Germinal center (tissue), 1 donor: Measurements from ENCODE around the gene ZNF652.

Experiments
- DNase-seq: peaks from one replicate; pipeline ENCODE4 v3.0.0; 2012; ENCODE audit warnings: mixed read lengths, low spot score

Gene ZNF652

DNA sequence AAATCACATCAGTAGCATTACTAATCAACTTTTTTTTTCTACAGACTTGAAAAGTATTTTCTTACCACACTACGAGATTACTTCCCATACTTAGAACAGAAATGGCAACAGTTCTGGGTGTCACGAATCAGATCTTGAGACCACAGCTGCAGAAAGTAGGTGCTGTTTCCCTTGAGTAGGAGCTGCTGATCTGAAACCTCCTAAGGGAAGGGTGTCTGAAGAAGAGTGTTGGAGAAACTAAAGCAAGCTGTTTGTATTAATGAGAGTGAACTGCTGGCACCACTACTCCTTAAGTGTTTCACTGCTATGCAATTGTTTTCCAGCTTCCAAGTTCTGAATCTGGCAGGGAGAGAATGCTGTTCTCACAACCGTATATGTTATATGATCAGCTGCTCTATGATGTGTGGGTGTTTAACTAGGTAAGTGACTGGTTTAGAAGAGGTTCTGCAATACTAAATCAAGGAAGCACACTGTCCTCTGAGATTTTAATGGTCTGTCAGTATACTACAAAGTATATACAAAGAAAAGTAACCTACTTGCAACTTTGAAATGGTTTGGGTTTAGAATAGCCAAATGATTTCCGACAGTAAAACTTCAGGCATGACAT is 3.3 kb downstream of the ZNF652 start:
- DNase-seq = no peak

DNA sequence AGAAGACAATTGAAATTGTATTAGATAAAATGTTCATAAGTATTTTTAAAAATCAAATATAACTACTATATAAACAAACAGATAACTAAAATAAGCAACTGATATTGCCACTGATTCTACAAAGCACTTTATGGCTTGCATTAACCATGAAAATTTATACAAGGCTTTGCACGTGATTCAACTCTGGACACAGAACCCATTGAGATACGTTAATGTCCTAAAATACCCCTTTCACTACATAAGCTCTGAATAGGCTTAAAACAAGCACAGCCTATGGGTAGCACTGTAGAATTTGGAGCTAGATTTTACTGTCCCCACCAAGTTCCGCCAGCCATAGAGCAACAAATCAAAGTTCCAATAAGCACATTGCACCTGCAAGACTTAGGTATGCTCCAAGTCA is 4.5 kb downstream of the ZNF652 start:
- no peak for DNase-seq

DNA sequence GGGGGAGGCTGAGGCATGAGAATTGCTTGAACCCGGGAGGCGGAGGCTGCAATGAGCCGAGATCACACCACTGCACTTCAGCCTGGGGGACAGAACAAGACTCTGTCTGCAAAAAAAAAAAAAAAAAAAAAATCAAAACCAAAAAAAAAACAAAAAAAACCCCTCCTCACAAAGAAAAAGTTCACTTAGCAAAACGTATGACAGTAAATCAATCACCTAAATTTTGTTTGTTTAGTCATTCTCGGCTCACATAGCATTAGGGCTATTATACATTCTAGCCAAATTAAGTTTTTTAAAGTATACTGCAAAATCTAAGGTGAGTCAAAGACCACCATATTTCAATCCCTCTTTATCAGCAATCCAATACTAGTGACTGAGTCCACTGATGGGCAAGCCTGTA is 5.7 kb downstream of the ZNF652 start:
- no peak for DNase-seq

DNA sequence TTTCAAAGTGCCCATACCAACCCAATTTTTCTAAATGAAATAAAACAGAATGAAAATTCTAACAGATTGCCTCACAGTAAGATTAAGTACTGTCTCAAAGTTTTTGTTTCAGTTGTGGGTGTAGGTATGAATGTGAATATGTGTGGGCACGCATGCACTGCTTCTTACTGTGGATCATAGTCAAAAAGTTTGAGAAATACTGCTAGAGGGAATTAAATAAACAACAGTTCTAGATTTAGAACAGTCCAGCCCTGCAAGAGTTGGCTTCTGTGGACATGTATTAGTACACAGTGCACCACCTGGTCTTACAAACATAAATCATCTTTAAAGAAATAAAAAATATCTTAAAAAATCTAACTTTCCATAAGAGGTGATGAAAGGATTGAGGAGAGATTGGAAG is 8.4 kb downstream of the ZNF652 start:
- no peak for DNase-seq

DNA sequence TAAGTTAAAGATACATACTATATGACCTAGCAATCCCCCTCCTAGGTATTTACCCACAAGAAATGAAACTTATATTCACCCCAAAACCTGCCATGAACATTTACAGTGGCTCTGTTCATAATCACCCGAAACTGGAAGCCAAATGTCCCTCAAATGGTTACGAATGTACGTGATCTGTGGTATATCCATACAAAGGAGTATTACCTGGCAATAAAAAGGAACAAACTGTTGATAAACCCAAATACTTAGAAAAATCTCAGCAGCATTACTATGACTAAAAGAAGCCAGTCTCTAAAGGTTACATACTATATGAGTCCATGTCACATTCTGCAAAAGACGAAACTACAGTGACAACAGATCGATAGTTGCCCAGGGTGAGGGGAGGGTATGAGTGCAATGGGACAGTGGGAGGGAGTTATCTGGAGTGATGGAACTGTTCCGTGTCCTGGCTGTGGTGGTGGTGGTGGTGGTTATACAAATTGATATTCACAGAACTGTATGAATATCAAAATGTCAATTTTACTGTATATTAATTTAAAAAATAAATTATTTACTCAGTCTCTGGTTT is 9.4 kb downstream of the ZNF652 start:
- DNase-seq = no peak

DNA sequence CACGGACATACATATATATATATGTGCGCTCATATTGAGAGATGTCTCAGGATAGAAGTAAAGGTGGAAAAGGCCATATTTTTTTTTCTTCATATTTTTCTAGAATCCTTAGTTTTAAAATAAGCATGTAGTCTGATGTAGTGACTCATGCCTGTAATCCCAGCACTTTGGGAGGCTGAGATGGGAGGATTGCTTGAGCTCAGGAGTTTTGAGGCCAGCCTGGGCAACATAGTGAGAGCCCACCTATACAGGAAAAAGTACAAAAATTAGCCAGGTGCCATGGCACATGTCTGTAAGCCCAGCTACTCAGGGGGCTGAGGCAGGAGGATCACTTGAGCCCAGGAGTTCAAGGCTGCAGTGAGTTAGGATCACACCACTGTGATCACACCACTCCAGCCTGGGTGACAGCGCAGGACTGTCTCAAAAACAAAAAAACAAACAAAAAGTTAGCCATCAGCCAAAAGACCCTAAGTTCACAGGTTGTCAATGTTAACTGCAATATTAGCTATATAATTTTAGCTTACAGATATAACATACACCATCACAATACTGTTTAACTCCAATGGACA is 10.4 kb downstream of the ZNF652 start:
- DNase-seq = no peak

DNA sequence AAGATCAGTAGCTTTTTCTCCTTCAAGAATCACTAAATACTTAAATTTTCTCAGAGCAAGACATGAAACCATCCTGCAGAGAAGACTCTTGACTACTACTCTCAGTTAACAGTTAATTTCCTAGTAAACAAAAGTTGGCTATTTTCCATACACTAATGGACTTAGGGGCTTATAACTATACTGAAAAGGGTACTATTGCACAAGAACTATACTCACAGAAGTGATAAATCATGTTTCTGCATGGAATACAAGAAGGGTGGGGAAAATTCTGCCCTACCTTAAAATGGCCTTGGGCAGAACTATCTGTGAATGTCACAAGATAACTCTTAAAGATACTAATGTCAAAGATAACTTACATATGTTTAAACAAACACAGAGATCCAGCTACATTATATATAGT is 12.5 kb downstream of the ZNF652 start:
- DNase-seq = no peak

DNA sequence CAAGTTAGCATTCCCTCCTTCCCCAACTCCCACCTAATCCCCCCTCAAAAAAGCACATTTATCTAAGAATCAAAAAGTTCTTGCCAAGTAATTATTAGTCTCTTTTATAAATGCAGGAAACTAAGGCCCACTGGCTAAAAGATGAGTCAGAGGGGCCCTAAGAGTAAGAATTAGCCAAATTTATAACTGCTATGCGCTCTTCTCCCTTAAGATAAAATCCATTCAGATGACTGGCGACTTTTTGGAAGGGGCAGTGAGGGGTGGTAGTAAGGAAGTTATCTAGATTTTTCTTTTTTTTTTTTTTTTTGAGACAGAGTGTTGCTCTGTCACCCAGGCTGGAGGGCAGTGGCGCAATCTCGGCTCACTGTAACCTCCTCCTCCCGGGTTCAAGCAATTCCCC is 17.1 kb downstream of the ZNF652 start:
- no peak for DNase-seq

DNA sequence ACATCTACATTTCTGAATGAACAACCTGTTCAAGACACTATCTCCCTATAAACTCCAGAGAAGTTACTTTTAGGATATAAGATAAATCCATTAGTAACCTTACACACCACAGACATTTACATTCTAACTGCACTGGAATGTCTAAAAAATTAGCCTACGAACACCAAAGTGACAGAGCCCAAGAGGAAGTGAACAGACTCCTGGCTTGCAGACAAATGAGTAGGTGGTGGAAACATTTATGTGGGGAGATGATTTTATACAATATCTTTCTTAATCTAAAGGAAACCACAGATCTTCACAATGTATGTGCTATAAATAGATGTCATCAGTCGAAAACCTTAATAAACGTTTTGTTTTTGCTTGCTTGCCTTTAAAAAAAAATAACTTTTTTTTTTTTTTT is 18.8 kb downstream of the ZNF652 start:
- DNase-seq = no peak

DNA sequence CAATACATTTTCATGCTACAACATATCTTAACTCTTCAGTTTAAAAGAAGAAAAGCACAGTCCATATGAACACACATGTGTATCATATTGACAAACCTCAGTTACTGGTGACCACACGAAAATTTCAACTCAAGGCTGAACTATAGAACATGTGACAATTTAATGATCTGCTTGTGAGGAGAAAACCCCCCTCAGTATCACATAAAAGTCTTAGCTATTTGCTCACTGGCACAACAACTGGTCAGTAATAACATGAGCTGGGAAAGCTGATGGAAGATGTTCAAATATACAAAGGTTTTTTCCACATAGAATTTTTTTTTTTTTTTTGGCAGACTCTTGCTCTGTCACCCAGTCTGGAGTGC is 19.5 kb downstream of the ZNF652 start:
- DNase-seq = no peak

DNA sequence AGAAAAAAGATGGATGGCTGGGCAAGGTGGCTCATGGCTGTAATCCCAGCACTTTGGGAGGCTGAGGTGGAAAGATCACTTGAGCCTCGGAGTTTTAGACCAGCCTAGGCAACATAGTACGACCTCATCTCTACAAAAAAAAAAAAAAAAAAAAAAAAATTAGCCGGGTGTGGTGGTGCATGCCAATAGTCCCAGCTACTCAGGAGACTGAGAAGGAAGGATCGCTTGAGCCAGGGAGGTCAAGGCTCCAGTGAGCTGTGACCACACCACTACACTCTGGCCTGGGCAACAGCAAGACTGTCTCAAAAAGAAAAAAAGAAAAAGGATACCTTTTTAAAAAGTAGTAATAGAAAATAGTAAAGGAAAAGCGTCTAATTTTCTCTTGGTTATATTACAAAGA is 20.7 kb downstream of the ZNF652 start:
- no peak for DNase-seq

DNA sequence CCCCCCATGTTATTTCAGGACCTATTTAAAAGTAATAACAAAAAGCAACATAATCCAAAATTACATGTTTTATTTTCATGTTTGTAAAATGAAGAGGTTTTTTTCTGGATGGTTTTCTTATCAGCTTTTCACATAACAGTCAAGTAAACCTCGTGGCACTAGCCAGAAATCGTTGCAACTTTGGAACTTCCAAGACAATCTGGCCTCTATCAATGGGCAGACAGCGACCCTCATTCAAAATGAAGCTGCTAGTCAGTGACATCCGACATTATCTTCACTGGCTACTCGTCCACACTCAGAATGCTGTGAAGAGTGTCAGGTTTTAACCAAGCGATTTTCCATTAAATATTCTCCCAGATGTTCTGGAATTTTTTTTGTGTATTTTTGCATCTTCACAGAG is 22.7 kb downstream of the ZNF652 start:
- no peak for DNase-seq

DNA sequence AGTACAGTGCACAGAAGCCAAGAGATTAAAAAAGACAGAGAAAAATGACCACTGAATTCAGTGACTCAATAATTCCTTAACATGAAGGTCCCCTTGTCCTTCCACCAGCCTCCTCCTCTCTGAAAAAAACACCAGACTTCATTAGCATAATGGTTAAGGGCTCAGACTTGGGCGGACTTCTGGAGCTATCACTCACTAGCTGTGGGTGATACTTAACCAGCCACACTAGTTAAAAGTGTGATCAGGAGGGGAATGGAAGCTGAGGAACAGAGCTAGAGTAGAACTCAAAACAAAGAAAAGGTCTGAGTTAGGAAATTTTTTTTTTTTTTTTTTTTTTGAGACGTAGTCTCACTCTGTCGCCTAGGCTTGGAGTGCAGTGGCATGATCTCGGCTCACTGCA is 23.2 kb downstream of the ZNF652 start:
- DNase-seq = no peak

DNA sequence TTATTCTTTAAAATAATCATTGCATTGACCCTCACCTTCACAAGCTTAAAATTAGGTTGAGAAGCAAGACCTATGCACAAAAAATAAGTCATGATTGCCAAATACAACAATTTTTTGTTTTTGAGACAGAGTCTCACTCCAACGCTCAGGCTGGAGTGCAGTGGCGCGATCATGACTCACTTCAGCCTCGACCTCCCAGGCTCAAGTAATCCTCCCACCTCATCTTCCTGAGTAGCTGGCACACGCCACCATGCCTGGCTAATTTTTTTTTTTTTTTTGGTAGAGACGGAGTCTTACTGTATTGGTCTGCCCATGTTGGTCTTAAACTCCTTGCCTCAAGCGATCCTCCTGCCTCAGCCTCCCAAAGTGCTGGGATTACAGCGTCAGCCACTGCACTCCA is 24.2 kb downstream of the ZNF652 start:
- DNase-seq = no peak

DNA sequence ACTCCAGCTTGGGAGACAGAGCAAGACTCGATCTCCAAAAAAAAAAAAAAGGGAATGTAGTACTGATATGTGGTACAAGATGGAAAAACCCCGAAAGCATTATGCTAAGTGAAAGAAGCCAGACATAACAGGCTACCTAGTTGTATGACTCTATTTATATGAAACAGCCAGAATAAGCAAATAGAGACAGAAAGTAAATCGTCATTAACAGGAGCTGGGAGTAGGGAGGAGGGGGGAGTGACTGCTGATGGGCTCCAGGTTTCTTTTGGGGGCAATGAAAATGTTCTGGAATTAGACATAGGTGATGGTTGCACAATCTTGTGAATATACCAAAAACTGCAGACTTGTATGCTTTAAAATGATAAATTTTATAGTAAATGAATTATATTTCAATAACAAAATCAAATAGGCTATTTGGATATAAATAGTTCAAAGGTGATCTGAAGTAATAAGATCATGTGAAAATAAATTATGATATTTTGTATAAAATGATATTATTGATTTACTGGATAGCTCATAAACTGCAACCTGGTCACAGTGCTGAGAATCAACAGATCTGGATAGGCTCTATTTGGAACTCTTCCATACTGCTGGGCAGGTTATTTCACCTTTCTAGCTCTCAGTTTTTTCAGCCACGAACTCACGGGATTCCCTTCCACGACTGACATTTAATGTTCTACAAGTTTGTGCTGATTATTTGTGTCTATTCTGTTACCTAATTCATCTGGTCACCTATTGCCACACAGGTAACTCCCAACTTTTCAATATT is 27.1 kb downstream of the ZNF652 start:
- no peak for DNase-seq

DNA sequence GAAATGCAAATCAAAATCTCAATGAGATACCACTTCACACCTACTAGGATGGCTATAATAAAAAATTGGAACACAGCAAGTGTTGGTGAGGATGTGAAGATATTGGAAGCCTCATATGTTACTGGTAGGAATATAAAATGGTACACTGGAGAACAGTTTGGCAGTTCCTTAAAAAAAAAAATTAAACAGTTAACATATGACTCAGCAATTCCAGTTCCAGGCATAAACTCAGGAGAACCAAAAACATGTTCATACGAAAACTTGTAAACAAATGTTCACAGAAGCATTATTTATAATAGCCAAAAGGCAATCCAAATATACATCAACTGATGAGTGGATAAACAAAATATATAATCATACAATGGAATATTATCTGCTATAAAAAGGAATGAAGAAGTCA is 28.2 kb downstream of the ZNF652 start:
- no peak for DNase-seq

DNA sequence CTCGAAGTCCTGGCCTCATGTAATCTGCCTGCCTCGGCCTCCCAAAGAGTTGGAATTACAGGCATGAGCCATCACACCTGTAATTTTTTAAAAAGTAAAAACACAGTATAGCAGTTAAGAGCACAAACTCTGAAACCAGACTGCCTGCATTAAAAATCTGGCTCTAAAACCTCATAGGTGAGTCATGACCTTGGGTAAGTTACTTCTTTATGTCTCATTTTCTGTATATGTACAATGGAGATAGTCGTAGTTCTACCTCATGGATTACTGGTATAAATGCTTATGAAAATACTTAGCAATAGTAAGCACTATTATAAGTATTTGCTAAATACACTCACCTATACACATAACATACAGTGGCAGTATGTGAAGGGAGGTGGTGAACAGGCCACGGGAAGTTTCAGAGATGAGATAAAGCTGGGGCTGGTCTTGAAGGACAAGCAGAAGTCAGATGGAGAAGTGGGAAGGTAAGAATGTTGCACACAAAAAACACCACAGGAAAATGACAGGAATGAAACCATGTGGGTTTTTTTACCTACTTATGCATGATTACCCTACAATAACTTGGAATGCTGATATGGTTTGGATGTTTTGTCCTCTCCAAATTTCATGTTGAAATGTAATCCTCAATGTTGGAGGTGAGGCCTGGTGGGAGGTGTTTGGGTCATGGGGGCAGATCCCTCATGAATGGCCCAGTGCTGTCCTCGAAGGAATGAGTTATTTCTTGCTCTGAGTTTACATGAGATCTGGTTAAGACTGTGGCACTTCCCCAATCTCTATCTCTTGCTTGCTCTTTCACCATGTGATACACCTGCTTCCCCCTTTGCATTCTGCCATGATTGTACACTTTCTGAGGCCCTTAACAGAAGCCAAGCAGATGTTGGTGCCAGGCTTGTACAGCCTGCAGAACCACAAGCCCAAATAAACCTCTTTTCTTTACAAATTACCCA is 33.9 kb downstream of the ZNF652 start:
- no peak for DNase-seq

DNA sequence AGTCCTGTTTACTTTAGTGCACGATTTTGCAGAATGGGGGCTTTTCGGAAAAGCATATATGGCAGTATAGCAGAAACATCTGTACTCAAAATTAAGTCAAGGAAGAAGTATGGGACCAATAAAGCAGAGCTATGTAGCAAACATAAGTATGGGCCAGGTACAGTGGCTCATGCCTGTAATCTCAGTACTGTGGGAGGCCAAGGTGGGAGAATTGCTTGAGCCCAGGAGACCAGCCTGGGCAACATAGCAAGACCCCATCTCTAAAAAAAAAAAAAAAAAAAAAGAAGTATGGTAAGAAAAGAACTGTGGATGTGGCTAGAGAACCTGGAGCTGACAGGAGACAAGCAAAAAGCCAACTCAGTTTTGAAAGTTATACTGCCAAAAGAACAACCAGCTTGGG is 36.1 kb downstream of the ZNF652 start:
- DNase-seq = no peak

DNA sequence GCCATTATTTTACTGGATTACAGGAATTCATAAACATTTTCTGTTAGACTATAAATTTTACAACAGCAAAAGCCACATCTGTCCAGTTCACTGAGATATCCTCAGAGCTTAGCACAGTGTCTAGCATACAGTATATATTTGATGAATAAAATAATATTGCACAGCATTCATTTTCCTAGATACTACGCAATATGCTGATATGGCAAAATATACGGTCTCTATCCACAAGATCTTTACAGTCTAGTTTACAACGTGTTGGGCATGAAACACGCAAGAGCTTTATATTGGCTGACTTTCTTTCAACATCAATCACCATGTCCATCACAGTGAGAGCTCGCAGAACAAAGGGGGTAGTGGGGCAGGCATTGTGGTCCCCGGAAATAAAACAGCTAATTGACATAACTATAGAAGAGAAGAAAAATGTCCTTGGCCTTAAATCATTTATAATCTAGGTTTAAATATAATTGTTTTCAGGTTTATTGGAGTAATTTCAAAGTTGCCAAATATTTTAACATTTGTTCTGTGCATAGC is 43.5 kb downstream of the ZNF652 start:
- no peak for DNase-seq

DNA sequence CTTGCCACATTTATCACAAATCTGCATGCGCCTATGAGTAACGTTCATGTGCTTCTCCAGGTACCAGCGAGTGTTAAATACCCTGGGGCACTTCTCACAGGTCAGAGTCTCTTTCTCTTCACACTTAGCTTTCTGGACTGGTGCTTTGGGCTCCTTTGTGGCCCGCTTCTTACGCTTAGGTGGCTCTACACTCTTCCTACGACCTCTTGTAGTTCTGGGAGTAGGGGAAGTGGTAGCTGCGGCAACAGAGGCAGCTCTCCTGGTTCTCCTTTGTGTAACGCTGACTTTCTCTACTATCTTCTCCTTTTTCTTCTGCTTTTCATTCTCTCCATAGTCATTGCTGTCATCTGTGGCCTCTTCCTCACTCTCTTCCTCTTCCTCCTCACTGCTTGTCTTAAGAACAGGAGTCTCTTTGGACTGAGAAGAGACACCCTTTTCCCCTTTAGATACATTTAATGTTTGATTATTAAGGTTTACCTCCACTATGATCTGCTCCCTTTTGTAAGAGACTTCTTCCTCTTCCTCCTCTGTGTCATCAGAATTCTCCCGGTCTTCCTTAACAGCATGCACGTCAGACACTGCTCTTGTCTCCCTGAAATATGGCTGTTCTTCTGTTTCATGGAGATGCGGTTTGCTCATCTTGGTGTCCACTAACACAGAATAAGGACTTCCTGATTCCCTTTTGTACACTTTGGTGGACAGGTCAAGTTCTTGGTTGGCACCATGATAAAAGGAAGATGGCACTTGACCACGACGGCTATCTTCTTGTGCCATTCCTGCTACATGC is 45.0 kb downstream of the ZNF652 start:
- no peak for DNase-seq

DNA sequence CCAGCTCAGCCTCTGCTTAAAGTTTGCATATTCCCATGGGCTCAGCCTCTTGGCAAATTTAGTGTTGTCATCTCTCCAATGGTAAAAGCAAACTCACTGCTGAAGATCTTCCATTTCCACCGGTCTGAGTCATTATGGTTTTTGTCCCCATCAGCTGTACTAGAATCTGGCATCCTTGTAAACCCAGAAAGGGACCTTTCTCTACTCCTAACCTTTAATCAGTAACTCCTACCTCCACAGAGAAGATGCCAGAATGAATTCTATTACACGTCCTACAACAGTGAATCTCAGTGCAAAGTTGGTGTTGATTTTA is 45.8 kb downstream of the ZNF652 start:
- DNase-seq = peak; percentile 27
